AG09309 (cell line): Measurements from ENCODE around the gene UBA6.

Experiments used
- DNase-seq: peaks from one replicate; pipeline ENCODE4 v3.0.0-alpha.2; 2010; ENCODE audit warnings: low read depth
- H3K4me3 ChIP-seq: 2 replicates; pipeline ENCODE4 v1.5.1; 2011; ENCODE audit warnings: mild to moderate bottlenecking, low read depth, low read length, moderate library complexity; ENCODE audit not compliant: control insufficient read depth
- TF ChIP-seq, protein P1 (sequence below): IDR thresholded peaks from 2 replicates; pipeline ENCODE4 v1.5.1; 2011; ENCODE audit warnings: mild to moderate bottlenecking, low read depth, low read length, inconsistent platforms; ENCODE audit not compliant: insufficient read depth, control insufficient read depth; ENCODE audit errors: missing control alignments

UBA6 gene

DNA sequence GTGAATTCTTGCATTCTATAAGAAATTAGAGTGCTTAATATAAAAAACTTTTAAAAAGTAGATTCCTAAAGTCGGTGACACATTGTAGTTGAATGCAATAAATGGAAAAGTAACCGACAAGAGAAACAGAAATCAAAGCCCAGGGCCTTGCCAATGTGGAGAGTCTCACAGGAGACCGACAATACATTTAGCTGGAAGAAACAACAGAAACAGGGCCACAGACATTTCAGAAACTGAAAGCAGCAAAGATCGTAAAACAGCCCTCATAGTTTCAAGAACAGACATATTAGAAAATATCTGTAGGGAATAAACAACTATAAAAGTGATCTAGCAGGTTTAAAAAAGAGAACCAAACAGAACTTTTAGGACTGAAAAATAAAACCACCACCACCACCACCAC is 92.9 kb downstream of the UBA6 start:
- H3K4me3 ChIP-seq = no peak overlapping the region
- TF ChIP-seq, protein P1, sequence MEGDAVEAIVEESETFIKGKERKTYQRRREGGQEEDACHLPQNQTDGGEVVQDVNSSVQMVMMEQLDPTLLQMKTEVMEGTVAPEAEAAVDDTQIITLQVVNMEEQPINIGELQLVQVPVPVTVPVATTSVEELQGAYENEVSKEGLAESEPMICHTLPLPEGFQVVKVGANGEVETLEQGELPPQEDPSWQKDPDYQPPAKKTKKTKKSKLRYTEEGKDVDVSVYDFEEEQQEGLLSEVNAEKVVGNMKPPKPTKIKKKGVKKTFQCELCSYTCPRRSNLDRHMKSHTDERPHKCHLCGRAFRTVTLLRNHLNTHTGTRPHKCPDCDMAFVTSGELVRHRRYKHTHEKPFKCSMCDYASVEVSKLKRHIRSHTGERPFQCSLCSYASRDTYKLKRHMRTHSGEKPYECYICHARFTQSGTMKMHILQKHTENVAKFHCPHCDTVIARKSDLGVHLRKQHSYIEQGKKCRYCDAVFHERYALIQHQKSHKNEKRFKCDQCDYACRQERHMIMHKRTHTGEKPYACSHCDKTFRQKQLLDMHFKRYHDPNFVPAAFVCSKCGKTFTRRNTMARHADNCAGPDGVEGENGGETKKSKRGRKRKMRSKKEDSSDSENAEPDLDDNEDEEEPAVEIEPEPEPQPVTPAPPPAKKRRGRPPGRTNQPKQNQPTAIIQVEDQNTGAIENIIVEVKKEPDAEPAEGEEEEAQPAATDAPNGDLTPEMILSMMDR = no peak

DNA sequence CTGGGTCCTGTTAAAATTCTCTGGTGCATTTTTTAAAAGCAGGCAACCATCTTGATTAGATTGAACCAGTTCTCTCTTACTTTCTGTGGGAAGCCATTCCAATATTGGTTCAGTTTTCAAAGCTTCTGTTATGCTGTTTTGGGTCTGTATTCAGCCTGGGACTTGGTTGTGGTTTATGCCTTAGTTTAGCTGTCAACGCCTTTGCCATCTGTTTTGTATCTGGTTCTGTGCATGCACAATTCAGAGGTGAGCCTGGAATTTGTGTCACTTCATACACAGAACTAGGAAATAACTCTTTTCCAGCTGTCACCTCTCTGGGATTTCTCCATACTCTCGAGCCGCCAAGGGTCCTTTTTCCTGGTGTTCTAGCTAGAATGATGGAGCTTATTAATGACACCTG is 96.2 kb downstream of the UBA6 start:
- no peak for DNase-seq
- no peak overlapping the region for H3K4me3 ChIP-seq
- TF ChIP-seq, protein P1 = no peak

More for the DNA sequence above, 92.9 kb downstream of the UBA6 start:
- no peak for DNase-seq

DNA sequence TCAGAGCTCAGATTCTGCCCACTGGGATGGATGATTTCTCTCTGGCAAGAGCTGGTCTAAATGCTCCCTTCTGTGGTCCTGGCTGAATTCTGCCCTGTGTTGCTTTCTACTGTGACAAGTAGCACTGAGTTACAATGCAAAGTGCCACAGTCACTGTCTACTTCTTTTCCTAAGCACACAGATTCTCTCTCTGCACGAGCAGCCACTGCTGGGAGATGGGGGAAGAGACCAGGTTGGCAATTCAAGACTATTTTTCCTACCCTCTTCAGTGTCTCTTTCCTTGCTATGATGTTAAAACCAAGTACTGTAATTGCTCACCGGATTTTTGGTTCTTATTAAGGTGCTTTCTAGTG is 97.0 kb downstream of the UBA6 start:
- H3K4me3 ChIP-seq = no peak overlapping the region
- TF ChIP-seq, protein P1 = no peak
- DNase-seq = no peak

DNA sequence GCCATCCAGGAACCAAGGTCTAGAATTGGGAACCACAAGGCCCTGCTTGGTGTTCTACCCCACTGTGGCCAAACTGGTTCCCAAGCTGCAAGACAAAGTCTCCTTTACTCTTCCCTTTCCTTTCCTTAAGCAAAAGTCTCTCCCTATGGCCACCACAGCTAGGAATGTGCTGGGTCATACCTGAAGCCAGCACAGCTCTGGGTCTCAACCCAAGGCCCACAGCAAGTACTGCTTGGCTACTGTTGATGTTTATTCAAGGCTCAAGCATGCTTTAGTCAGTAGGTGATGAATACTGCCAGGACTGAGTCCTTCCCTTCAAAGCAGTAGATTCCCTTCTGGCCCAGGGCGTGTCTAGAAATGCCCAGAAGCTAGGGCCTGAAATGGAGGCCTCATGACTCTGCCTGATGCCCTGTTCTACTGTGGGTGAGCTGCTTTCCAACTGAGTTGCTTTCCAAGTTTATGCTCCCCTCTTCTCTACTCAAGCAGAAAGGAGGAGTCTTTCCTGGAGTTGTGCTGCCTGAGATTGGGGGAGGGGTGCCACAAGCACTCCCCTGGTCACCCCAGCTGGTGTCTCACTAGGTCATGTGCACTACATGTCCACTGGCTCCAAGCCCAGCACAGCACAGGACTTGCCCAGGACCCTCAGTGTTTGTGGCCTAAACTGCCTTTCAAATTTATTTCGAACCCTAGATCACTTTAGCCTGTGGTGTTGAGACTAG is 97.5 kb downstream of the UBA6 start:
- no peak for DNase-seq
- no peak overlapping the region for H3K4me3 ChIP-seq
- TF ChIP-seq, protein P1 = no peak

DNA sequence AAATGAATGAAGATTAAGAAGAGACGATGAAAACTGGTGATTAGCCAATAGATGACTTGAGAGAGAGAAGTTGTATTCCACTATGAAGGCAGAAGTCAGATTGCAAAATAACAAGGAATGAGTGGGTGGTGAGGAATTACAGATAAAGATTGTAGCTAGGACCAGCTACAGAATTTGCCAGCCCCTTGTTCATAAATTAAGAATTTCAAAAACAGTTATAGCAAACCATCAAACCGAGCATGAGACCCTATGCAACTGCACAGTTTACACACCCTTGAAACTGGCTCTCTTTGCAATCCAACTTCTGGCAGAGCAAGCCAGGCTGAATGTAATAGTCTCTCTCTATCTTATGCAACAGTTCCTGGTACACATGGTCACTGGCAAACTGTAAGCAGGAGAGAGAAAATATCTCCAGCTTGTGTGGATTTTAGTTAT is 107.2 kb downstream of the UBA6 start:
- peak; percentile 59 for DNase-seq
- TF ChIP-seq, protein P1 = no peak
- H3K4me3 ChIP-seq = no peak overlapping the region

DNA sequence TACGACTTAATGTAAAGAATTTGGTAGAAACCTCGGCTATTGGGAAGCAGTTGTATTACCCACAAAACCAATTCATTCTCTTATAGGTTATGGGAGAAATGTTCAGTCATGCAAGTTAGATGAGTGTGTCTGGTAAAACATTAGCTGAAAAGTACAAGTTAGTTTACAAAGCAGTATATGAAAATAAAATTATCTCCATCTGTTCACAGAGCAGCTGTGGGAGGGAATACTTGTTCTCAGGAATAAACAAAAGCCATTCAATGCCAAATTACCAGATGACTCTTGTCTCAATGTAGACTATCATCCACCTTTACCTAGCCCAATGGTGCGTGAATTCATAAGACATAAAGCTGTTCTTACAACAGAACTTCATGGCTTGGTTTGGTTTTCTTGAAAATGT is 113.8 kb downstream of the UBA6 start:
- DNase-seq = no peak
- TF ChIP-seq, protein P1 = no peak
- no peak overlapping the region for H3K4me3 ChIP-seq

DNA sequence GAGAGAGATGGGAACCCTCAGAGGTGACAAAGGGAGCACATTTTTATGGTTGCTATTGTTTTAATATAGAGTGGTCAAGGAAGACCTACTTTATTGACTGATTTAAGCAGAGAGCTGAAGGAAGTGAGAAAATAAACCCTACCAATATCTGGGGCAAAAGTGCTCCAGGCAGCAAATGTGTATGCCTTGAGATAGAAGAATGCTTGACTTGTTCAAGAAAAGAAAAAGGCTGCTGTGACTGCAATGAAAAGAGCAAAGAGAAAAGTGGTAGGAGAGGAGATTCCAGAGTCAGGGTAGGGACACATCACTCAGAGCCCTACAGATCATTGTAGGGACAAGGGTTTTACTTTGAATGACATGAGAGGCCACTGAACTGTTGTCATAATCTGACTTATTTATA is 116.5 kb downstream of the UBA6 start:
- no peak for DNase-seq
- TF ChIP-seq, protein P1 = no peak

More for the DNA sequence above, 116.5 kb downstream of the UBA6 start:
- H3K4me3 ChIP-seq = no peak overlapping the region
